GM19328 (cell line): Measurements from ENCODE around the gene DOCK9.

Source experiments
- ATAC-seq: cut with Tn5 transposase; IDR thresholded peaks from one replicate; pipeline ENCODE4 v1.9.1; 2021; ENCODE audit warnings: mild to moderate bottlenecking, moderate library complexity; ENCODE audit not compliant: unreplicated experiment

DOCK9 gene, protein sequence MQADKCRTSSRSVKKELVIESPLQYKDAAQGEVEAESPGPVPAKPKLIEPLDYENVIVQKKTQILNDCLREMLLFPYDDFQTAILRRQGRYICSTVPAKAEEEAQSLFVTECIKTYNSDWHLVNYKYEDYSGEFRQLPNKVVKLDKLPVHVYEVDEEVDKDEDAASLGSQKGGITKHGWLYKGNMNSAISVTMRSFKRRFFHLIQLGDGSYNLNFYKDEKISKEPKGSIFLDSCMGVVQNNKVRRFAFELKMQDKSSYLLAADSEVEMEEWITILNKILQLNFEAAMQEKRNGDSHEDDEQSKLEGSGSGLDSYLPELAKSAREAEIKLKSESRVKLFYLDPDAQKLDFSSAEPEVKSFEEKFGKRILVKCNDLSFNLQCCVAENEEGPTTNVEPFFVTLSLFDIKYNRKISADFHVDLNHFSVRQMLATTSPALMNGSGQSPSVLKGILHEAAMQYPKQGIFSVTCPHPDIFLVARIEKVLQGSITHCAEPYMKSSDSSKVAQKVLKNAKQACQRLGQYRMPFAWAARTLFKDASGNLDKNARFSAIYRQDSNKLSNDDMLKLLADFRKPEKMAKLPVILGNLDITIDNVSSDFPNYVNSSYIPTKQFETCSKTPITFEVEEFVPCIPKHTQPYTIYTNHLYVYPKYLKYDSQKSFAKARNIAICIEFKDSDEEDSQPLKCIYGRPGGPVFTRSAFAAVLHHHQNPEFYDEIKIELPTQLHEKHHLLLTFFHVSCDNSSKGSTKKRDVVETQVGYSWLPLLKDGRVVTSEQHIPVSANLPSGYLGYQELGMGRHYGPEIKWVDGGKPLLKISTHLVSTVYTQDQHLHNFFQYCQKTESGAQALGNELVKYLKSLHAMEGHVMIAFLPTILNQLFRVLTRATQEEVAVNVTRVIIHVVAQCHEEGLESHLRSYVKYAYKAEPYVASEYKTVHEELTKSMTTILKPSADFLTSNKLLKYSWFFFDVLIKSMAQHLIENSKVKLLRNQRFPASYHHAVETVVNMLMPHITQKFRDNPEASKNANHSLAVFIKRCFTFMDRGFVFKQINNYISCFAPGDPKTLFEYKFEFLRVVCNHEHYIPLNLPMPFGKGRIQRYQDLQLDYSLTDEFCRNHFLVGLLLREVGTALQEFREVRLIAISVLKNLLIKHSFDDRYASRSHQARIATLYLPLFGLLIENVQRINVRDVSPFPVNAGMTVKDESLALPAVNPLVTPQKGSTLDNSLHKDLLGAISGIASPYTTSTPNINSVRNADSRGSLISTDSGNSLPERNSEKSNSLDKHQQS (N-terminal part only)

DNA sequence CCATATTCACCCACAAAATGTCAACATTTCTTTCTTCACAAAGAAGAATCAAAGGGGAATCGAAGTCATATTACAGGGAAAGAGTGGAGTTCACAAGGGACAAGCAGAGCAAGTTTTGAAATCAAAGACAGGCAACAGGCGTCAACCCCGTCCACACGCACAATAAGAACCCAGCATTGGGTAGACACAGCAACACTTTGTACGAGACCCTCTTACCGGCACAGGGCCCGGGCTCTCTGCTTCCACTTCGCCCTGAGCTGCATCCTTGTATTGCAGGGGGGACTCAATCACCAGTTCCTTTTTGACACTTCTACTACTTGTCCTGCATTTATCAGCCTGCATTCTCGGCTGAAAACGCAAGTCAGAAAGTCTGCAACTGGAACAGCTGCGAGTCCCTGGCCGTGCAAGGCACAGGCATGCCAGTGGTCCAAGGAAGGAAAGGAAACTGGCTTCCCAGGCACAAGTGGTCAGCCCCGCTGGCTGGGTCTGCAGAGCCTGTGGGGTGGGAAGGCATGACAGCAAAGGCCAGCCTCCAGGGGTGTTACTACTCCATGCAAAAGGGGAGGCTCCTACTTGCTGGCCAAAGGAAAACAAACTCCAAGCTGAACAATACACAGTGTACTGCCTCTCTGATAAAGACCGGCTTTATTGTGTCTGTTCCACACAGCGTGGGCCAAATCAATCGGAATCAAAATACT lies at the start of gene DOCK9:
Gene DOCK9 (minus strand): TSS at position 497 of the 698 bp plus-strand sequence. CDS start 155 bp downstream, at position 342.
- no peak for ATAC-seq

DNA sequence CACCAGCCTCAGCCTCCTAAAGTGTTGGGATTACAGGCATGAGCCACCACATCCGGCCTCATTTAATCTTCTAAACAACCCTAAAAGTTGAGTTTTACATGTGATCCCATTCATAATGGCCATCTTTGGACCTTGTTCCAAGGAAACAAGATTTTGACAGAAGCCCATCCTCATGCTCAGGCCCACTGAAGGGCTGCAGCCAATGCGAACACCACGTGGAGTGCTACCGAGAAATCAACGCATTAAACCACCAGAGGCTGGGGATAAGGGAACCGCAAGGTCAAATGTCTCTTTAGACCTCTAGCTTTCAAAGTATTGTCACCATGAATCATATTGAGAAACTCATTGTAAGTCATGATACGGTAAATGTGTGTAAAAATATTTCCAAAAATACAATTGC lies 49.4 kb upstream of the DOCK9 start:
- ATAC-seq: no peak

DNA sequence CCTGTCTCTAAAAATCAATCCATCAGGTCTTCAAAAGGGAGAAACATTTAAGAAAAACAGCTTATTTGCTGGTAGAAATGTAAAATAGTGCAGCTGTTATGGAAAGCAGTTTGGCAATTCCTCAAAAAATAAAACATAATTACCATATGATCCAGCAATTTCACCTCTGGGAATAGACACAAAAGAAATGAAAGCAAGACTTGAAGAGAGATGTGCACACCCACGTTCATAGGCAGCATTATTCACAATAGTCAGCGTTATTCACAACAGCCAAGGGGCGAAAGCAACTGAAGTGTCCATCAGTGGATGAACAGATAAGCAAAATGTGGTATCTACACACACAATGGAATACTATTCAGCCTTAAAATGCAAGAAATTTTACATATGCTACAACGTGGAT lies 45.1 kb upstream of the DOCK9 start:
- no peak for ATAC-seq

GRCh38 chr13:99018418-99019180 lies 40.7 kb upstream of the DOCK9 start:
- ATAC-seq: no peak

- ATAC-seq: no peak
Measured at GRCh38 chr13:99015606-99016490, 38.0 kb upstream of the DOCK9 start.

GRCh38 chr13:99014522-99014921 lies 36.7 kb upstream of the DOCK9 start:
- ATAC-seq: no peak

DNA sequence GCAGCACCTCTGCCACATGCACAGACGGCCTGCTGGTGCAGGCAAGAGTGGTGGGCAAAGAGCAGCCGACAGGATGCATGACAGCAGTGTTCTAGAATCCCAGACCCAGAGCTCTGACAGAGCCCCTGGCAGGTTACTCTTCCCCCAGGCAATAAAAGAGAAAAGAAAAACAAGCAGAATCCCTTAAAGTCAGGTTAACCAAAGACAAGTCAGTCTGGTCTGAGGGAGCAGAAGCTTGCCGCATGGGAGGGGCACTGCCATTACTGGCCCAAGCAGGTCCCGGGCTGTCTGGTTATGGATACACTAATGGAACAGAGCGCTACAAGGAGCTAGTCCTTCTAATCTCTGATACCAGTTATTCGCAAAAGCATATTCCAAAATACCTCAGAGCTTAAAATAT lies 36.1 kb upstream of the DOCK9 start:
- ATAC-seq: no peak

GRCh38 chr13:99012539-99012938 lies 34.7 kb upstream of the DOCK9 start:
- ATAC-seq: no peak

GRCh38 chr13:99009987-99010551 lies 32.2 kb upstream of the DOCK9 start:
- ATAC-seq: no peak

- no peak for ATAC-seq
Measured at GRCh38 chr13:99008577-99008976, 30.7 kb upstream of the DOCK9 start.

DNA sequence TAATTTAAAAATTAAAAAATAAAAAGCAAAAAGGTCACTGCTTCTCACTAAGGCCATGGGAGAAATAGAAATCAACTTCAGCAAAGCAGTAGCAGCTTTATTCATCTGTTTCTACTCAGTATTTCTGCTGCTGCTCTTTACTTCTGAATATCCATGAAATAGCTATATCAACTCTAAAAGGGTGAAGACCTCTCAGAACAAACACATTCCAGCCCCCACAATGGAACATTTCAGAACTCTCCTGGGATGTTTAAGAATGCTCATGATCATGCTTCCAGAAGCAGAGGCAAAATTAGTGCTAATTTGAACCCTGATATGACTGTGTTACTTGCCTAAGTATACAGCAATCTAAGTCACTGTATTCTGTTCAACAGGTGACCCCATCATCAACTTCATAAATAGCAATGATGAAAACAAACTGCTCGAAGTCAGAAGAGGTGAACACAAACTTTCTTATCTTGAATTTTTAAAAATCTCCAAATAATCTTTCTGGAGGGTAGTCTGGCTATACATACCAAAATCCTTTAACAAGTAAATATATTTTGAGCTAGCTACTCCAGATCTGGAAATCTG lies 29.6 kb upstream of the DOCK9 start:
- no peak for ATAC-seq

DNA sequence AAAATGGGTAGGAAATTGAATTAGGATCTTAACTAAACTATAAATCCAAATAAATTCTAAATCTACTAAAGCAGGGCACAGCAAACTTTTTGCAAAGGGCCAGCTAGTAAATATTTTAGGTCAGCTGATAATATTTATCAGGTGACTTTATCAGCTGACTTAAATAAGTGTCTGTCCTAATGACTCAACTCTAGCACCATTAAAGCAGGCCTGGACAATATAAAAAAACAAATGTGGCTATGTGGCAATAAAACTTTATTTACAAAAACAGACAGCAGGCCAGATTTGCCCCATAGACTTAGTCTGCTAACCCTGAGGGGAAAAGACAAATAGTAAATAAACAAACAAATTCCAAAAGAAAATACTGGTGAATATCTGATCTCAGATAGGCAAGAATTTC lies 27.7 kb upstream of the DOCK9 start:
- no peak for ATAC-seq

DNA sequence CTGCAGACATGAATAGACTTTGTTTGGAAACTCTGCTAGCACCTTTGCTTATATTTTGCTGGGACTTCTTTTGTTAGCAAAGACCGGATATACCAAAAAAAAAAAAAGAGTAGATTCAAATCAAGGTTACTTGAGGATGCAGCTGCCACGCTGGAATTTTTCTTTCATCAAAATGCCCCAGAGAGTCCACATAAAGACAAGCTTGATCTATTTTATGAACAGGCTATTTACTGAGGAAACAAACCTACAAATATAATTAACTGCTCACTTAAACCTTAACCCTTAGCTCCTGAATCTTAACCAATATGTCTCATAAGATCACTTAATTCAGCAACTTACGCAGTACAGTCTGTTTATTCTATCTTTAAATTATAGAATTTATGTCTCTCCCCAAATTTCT lies 27.1 kb upstream of the DOCK9 start:
- ATAC-seq: no peak

GRCh38 chr13:99003851-99004471 lies 26.1 kb upstream of the DOCK9 start:
- no peak for ATAC-seq

- ATAC-seq: no peak
Measured at GRCh38 chr13:99003186-99003585, 25.3 kb upstream of the DOCK9 start.

DNA sequence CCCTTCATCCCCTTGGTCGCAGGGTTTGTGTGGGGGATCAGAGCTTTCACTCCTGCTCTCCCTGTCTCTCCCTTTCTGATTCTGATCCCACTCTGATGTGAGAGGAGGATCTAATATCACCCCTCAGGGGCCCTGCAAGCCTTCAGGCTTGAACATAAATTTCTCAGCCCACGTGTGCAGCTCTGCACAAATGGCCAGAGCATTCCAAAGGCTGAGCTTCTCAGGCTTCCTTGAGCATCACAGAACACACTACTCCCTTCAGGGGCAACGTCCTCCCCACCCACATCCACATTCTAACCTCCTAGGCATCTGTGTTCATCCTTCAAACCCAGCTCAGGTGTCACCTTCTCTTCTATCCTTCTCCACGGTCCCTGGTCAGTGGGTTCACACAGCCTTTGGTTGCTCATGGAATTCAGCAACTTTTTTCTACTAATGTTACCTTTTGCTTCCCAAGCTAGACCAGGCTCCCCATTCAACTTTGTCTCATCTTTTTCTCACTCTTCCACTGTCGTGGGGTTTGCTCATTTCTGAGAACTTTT lies 24.4 kb upstream of the DOCK9 start:
- no peak for ATAC-seq

DNA sequence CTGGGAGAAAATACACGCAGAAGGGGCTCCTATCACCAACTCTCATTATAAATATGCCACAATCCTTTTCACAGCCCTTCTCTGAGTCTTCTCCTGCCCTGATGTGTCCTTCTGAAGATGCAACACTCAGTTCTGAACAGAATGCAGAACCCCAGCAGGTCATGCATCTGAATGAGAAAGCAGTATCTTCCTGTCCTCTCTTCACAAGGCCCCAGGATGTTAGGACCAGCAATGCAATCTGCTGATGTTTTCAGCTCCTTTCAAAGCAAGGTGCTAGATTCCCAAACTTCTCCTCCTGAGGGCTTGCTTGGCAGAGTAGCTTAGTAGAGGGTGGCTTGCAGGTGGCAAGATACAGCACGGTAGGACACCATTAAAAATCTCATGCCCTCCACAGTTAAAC lies 22.3 kb upstream of the DOCK9 start:
- no peak for ATAC-seq

DNA sequence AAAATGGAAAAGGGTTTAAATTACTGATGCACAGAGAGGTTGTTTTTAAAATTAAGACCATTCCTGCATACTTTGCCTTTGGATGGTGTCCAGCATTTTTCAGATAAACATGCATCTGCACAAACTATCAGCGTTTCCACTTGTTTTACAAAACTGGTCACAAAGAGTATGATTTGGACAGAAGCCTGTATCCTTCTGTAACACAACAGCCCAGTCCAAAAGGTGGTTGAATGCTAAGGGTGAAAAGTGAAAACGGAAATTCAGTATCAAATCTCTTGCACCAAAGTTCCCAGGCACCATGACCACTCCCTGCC lies 21.7 kb upstream of the DOCK9 start:
- no peak for ATAC-seq
